ENCODE measurements around the gene SLC35G3. TPM values are rescaled to one million over a fixed set of nuclear protein-coding genes. Genes with fewer than 3 reads are reported as not detected.

SLC35G3 gene
- total and polyA plus RNA-seq, 8 donors: 0.12 TPM; not detected in 7

GRCh38 chr17:35189291-35189690 is 4.9 kb downstream of the SLC35G3 start:
- WGBS, 5 donors: 56 to 84% (median 72%) methylated on average over 3 of the region's 3 CpGs
- Histone ChIP-seq H3K27ac (no peak overlapping the region), H3K4me1 (no peaks in the 10 kb centered on the region), H3K9me3 (no peaks in the 10 kb centered on the region), H3K36me3 (no peaks in the 10 kb centered on the region), H3K27me3 (no peaks in the 10 kb centered on the region), H3K4me3 (no peak overlapping the region)
- intact Hi-C loops (cut with DNase I; ENCODE audit: low total_unique reads): no loop called here
- TF ChIP-seq CTCF (IDR thresholded peaks at IDR 0.05): no peak
- TF ChIP-seq POLR2A (IDR thresholded peaks at IDR 0.05): no peak
- TF ChIP-seq EP300 (IDR thresholded peaks at IDR 0.05): no peak
- TF ChIP-seq POLR2AphosphoS5 (IDR thresholded peaks at IDR 0.05): no peak
- DNase-seq: no peak

GRCh38 chr17:35188111-35188510 is 6.1 kb downstream of the SLC35G3 start:
- Histone ChIP-seq H3K4me3 (no peak overlapping the region), H3K27me3 (peaks cover 0 to 6% (median 0%) of the 10 kb centered on the region in 3 donors), H3K36me3 (no peaks in the 10 kb centered on the region), H3K27ac (no peak overlapping the region), H3K4me1 (no peaks in the 10 kb centered on the region), H3K9me3 (no peaks in the 10 kb centered on the region)
- WGBS, 5 donors: 34 to 58% (median 37%) methylated on average over 2 of the region's 2 CpGs
- intact Hi-C loops (cut with DNase I; ENCODE audit: low total_unique reads): no loop called here
- DNase-seq: peak in 1 of 2 donors; percentile 26
- no peak for TF ChIP-seq EP300 (IDR thresholded peaks at IDR 0.05)
- TF ChIP-seq CTCF (IDR thresholded peaks at IDR 0.05): no peak
- no peak for TF ChIP-seq POLR2A (IDR thresholded peaks at IDR 0.05)
- no peak for TF ChIP-seq POLR2AphosphoS5 (IDR thresholded peaks at IDR 0.05)

DNA sequence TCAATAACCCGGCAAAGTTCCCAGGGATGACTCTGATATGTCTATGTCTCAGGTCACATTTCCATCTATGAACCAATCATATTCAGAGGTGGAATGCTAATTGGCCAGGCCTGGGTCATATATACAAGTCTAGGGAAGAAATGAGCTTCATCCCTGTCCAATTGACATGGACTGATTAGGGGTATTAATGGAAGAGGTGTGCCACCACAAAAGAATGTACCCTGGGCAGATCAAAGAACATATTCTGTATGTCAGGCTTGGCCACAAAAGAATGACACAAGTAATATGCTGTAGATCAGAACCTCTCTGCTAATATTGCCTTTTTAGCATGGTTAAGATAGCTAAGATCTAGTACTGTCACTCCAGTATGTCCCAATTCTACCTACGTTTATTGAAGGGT is 6.7 kb downstream of the SLC35G3 start:
- no peak for DNase-seq
- no peaks in the 10 kb centered on the region for H3K4me1 ChIP-seq
- H3K27me3 ChIP-seq: peaks cover 0 to 11% (median 0%) of the 10 kb centered on the region in 3 donors
- H3K27ac ChIP-seq: no peak overlapping the region
- no peaks in the 10 kb centered on the region for H3K9me3 ChIP-seq
- no peak overlapping the region for H3K4me3 ChIP-seq
- H3K36me3 ChIP-seq: no peaks in the 10 kb centered on the region
- WGBS, 5 donors: 81 to 88% (median 86%) methylated on average over 2 of the region's 2 CpGs
- TF ChIP-seq EP300 (IDR thresholded peaks at IDR 0.05) (no peak), POLR2AphosphoS5 (IDR thresholded peaks at IDR 0.05) (no peak), CTCF (IDR thresholded peaks at IDR 0.05) (no peak), POLR2A (IDR thresholded peaks at IDR 0.05) (no peak)
- intact Hi-C loops (cut with DNase I; ENCODE audit: low total_unique reads): no loop called here

GRCh38 chr17:35185849-35186248 is 8.3 kb downstream of the SLC35G3 start:
- TF ChIP-seq POLR2AphosphoS5 (IDR thresholded peaks at IDR 0.05) (no peak), CTCF (IDR thresholded peaks at IDR 0.05) (no peak), EP300 (IDR thresholded peaks at IDR 0.05) (no peak), POLR2A (IDR thresholded peaks at IDR 0.05) (no peak)

More at GRCh38 chr17:35185849-35186248, 8.3 kb downstream of the SLC35G3 start:
- H3K36me3 ChIP-seq: no peaks in the 10 kb centered on the region
- intact Hi-C loops (cut with DNase I; ENCODE audit: low total_unique reads): no loop called here
- no peak overlapping the region for H3K4me3 ChIP-seq
- peaks cover 0 to 11% (median 0%) of the 10 kb centered on the region in 3 donors for H3K27me3 ChIP-seq
- no peaks in the 10 kb centered on the region for H3K9me3 ChIP-seq
- H3K27ac ChIP-seq: no peak overlapping the region
- no peak for DNase-seq
- H3K4me1 ChIP-seq: no peaks in the 10 kb centered on the region
- WGBS, 5 donors: 40 to 70% (median 60%) methylated on average over 1 of the region's 1 CpG

All from stomach (tissue), 9 donors.